NCI-H146 (cell line): ENCODE results near the gene TACC3.
A peak's percentile ranks its signal among the peaks of the same experiment; 100 is the strongest.

Source experiments
- DNase-seq: peaks from one replicate; lab custom pipeline; 2025; lab: John Stamatoyannopoulos, UW

Gene TACC3

DNA sequence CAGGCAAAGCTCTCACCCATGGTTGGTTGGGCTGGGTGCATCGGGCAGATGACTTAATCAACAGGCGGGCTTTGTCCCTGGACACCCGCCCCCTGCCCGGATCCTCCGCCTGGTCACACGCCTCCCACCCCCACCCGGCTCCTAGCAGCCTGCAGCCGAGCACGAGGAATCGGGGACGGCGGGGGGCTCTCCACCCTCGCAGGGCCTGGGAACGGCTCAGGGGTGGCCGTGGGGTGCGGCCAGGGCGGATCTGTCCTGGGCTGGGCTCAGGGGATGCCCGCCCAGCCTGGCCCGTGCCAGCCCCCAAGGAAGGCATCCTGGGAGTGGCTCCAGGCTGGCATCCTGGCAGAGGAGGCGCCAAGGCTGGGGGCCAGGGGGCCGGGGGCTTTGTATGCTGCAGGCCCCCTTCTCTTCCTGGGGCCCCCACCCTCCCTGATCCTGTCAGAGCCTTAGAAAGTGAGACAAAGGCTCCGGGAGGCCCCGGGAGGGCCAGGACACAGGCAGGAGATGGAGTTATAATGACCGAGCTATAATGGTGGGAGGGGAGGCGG, 39.3 kb downstream of the TACC3 start:
- no peak for DNase-seq

DNA sequence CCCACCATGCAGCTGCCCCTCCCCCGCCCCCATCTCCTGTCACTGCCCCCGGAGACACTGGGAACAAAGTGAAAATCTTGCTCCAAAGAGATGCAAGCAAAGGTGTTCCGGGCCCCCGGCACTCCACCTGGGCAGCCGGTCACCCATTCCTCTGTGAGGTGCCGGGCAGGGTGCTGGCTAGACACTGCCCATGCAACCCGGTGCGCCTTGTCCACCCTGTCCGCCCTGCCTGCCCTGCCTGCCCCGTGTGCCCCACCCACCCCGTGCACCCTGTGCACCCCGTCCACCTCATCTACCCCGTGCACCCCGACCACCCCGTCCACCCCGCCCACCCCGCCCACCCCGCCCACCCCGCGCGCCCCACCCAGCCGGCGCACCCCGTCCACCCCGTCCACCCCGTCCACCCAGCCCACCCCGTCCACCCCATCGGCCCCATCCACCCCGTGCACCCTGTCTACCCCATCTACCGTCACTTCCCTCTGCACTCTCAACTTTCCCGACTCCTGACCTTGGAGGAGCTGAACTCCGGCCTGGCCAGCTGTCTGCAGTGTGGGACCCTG, 39.9 kb downstream of the TACC3 start:
- no peak for DNase-seq

DNA sequence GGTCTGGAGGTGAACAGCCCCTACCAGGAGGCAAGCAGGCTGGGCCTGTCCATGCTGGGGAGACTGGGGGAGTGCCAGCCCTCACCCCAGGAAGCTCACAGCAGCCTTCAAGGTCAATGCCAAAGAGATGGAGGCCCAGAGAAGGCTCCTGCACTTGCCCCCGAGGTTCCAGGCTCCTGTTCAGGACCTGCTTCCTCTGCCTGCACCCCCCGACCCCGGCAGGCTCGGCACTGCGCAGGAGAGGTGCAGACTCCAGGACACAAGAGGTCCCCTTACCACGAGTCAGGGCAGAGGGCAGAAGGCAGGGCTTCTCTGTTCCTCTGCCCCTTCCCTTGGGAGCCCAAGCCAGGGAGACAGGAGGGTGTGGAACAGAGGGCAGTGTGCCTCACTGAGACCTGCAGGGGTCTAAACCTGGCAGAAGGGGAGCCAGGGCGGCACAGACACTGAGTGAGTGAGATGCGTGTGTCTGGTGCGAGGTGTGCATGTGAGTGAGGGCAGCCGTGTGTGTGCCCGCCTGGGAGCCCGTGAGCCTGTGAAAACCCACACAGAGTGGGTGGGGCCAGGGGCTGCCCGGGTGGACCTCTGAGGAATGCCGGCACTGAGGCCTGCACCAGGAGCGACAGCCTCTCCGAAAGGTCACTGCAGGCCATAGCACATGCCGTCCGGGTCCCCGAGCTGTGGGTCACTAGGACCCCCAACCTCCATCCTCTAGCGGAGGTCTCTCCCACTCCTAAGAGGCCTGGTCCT, 41.1 kb downstream of the TACC3 start:
- no peak for DNase-seq

DNA sequence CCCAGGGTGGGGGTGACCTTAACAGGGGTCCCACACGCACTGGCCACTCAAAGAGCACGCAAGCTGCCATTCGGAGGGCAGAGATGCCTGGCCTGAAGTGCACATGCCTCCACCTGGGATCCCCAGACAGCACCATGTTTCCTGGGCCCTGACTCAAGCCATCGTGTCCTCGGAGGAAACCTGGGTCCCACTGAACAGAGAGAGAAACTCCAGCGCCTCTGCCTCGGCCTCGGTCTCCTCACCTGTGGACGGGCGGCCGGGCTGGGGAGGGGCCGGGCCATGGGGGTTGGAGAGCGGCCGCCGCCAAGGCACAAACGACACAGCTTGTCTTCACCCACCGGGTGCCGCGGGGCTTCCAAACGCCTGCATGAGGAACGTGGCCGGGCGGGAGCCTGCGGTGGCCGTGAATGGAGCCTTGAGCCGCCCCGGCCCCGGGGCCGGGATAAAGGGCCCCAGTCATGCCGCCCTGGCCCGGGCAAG, 41.8 kb downstream of the TACC3 start:
- peak; percentile 14 for DNase-seq

DNA sequence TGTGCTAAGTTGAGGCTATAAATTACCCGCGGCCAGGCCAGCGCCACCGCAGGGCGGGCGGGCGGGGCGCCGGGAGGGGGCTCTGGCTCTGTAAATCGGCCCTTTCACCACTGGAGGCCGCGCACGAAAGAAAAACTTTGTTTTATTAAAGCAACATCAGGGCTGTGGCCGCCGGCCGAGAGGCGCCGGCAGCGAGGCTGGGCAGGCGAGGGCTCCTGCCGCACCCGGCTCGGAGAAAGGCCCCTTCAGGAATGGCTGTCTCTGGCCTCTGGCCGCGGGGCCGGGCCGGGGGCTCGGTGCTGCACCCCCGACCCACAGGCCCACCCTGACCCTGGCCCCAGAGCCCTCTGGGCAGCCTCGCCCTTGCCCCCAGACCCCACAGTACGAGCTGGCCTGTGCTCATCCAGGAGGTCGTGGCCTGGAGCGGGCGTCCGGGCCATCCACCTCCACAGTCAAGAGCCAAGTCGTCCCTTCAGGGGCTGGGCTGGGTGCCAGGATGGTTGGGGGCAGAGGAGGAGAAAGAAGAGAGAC, 42.3 kb downstream of the TACC3 start:
- no peak for DNase-seq

DNA sequence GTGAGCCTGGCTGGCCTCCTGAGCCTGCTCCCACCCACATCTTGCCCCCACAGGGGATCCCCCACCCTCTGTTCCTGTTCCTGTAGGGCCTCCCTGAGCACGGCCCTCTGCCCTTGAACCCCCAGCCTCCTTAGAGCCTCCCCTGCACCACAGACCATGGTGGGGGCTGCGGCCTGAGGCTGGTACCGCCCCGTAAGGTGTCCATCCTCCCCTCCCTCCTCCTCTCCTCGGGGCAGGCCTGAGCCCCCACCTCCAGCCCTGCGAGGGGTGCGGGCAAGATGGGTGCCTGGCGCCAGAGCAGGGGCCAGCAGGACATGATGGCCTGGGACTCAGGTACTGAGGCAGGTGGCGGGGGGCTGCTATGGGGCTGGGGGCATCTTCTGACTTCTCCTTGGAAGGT, 43.3 kb downstream of the TACC3 start:
- DNase-seq, result no peak

DNA sequence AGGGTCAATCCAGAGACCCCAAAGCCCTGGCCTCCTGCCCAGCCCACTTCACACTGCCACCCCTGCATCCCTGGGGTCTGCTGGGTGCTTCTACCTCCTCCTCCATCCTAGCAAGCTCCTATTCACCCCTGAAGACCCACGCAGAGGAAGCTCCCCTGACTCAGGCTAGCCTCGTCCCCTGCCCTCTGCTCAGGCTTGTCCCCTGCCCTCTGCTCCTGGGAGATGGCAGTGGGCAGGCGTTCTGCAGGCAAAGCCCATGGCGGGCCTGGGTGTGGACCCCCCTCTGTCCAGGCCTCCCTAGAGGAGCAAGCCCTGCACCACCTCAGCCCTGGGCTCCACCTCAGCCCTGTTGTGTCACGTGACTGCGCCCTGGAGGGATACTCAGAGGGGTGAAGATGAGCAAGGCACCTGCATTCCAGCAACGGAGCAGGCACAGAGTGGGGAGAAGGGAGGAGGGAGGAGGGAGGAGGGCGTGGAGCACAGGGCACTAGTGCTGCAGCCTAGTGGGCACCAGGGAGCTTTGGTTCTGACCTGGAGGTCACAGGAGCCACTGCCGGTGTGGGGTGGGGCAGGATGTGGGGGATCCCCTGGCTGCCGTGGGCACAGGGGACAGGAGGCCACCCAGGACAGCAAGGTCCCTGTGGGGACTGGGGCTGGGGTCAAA, 44.2 kb downstream of the TACC3 start:
- no peak for DNase-seq

DNA sequence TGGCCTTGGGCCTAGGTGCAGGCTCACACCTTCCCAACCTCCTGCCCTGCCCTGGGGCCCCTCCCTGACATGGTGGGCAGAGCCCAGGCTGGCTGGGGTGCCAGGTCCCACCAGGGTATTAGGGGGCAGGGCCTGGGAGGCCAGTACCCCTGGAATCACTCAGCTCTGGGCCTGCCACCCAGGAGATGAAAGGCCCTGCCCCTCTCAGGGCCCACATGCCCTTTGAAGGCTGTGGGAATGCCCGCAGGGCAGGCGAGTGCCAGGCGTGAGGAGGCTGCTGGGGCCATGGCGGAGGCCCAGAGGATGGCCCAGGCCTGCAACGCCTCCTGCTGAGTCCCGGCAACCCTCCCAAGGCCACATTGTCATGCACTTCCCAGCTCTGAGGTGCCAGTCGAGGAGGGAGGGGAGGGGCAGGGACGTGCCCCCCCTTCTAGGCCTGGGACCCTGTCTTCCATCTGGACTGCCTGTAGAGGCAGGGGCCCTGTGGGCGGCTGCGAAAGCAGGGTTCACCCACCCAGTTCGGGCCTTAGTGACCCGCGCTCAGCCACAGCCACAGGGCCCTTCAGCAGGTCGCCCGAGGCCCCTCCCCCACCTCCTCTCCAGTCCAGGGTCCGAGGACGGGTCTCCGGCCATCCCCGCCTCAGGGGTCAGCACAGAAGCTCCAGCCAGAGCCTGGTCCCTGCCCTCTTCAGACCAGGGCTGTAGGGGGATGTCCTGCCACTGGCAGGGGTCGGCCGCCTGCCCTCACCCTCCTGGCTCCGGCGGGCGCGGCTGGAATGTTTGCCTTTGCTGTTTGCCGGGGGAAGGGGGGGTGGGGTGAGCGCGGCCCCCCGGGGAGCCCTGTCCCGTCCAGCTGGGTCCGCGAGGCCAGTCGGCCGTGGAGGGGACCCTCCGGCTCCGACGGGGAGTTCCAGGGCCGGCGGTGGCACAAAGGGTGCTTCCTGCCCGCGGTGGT, 45.1 kb downstream of the TACC3 start:
- peak; percentile 25 for DNase-seq

DNA sequence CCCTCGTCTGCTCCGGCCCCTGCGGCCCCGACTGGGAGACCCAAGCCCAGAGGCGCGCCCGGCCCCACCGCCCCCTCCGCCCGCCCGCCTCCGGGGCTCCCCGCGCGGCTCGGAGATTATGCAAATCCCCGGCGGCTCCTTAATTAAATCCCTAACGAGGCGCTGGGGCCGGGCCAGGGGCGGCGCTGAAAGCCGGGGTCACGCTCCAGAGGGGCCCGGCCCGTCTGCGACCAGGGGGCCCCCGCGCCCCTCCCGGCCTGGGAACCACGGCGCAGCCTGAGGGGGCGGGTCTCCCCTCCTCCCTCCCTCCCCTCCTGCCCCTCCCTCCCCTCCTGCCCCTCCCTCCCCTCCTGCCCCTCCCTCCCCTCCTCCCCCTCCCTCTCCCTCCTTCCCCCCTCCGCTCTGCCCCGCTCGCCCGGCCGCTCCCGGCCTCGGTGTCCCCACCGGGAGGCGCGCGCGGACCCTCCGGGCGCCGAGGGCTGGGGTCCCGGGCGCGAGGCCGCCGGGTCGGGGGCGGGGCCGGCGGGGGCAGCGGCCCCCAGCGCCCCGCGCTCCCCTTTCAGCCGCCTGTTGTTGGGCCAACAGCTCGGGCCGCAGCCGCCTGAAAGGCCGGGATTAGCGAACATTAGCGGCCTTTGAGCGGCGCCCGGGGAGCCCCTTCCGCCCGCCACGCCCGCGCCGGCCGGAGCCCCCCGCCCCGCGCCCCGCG, 45.9 kb downstream of the TACC3 start:
- DNase-seq, result no peak

DNA sequence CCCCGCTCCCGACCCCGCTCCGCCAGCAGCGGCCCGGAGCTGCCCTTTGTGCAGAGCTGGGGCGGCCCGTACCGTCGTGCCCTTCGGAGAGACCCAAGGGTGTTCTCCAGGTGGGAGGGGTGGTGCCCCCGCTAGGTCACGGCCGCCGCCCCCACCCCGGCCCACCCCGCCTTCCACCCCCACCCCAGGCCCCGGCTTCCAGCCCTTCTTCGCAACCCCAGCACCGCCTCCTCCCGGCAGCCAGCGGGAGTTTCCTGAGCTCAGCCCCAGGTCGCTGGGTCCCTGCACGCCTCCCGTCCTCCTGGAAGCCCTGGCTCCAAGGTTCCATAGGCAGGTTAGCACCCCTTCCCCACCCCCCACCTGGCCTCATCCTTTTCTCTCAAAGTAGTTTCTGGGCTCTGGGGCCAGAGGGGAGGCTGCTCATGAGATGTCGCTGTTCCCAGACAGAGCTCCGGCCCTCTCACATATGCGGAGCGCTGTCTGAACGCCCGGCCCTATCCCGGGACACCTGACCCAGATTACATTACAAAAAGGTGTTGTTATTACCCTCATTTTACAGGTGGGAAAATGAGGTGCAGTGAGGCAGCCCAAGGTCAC, 46.5 kb downstream of the TACC3 start:
- DNase-seq, result peak; percentile 38

DNA sequence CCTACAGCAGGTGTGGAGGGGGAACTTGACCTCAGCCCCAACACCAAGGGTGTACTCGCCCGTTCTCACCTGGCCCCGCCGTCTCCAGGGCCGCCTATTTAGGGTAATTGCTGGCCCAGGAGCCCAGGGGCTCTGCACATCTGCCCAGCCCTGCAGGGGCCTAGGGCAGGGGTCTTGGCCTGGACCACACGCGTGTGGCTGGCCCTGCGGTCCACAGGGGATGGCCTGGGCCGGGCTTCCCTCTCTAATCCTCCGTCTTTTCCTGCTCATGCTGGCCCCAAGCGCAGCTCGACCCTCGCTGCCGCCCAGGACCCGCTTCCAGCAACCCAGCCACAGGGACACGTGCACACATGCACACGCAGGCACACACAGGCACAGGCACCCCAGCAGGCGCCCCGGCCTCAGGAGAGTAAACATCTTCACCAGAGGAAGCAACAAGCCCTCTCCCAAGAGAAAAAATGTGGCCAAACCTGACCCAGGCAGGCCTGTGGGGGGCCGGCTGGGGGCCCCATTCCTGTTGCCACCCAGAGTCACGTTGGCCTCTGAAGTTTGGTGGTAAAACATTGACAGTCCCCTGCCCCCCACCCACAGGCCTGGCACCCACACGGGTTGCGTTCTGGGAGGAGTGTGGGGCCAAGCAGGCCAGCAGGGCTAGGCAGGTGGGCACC, 47.2 kb downstream of the TACC3 start:
- no peak for DNase-seq

DNA sequence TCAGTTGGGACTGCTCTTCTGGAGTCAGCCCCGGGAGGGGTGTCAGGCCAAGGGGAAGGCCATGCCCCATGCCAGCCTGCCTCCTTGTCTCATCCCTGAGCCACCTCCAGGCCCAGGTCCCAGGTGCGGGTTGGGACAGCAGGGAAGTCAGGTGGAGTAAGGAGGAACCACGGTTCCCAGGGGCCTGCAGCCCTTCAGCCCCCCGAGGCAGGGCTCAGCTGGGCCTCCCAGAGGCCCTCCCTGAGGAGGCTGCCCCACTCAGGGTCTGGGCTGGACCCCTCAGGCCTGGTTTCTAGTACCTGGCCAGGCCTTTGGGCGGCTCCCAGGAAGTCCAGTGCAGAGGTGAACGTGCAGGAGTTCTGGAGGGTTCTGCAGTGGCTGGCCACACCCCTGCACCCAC, 48.4 kb downstream of the TACC3 start:
- no peak for DNase-seq

DNA sequence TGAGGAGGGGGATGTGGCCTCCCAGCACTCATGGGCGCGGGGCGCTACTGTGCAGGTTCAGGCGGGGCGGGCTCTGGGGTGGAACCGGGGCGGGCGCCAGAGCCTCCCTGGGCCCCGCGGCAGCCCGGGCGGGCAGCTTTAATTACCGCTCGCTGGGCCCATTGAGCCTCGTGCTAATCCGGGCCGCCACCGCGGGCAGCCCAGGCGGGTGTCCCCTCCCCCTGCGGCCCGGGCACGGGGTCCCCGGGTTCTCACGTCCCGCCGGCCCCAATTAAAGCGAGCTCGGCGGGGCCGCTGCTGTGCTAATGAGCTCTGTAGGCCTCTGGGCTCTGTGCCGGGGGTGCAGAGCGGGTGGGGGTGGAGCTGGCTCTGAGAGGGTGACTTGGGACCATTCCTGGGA, 48.9 kb downstream of the TACC3 start:
- no peak for DNase-seq

DNA sequence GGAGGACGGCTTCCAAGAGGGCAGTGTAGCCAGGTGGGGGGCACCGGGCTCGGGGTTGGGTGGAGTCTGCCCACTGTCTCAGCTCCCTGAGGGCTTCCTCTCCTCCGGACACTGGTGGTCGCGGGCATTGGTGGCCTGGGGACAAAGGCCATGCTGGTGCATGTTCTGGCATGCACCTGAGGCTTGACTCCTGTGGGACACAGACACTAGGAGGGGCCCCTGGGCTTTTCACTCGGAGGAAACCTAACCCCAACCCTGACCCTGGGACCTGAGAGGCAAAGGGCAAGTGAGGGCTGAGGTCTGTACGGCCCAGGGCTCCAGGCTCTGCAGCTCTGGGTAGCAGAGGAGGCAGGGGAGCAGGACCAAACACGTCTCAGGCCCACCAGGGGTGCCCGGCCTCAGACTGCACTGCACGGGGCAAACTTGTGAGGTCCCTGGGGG, 49.5 kb downstream of the TACC3 start:
- no peak for DNase-seq

DNA sequence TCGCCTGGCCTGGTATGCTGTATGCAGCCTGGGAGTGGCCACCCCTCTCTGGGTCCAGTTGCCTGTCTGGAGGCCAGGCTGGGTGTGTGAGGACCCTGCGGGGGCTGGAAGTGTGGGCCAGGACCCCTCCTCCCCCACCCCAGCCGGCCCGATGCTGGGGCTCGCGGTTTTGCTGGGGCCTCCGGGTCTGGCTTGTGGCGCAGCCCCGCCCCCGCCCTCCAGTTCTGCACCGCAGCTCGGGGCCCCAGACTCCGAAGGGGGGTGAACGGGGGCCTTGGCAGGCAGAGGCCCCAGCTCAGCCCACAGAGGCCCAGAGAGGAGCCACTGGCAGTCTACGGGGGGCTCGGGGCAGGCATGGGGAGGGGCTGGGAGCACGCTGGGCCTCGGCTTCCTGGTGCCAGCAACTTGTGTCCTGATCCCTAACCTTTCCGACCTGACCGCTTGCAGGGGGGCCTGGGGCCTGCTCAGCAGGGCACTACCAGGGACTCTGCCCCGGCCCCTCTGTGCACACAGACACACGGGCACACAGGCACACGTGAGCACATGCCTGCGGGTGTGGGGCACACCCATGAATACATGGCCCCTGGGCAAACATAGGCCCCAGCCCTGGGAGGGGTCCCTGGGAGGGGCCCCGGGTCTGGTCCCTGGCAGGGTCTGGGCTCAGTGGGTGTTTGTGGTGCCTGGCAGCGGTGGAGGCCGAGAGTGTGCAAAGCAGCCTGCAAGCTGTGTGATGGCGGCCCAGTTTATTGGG, 50.4 kb downstream of the TACC3 start:
- no peak for DNase-seq

DNA sequence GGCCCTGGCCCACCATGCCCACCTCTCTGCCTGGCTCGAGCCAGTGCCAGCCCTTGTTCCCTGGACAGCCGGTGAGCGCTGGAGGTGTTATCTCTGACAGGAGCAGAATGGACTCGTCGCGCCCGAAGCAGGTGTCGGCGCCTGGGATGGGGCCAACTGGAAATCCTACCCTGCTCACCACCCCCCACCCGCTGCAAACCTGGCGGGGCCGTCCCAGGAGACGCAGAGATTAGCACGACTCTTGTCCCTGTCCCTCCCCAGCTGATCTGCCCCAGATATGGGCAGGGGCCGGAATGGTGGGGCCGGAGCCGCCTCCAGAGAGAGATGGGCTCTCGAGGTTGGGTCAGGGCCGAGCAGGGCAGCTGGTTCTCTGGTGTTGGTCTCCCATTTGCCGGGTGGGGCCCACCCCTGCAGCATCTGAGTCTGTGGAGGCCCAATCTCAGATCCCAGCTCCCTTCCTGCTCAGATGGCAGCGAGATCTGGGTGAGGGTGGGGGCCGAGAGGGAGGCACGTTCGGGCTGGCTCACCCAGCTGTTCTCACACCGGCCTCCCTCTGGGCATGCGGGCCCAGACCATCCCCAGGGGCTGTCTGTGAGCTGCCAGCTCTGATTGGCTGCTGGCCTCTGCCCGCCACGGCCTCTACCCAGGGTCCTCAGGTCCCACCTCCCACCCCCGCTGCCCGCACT, 51.7 kb downstream of the TACC3 start:
- DNase-seq, result no peak

DNA sequence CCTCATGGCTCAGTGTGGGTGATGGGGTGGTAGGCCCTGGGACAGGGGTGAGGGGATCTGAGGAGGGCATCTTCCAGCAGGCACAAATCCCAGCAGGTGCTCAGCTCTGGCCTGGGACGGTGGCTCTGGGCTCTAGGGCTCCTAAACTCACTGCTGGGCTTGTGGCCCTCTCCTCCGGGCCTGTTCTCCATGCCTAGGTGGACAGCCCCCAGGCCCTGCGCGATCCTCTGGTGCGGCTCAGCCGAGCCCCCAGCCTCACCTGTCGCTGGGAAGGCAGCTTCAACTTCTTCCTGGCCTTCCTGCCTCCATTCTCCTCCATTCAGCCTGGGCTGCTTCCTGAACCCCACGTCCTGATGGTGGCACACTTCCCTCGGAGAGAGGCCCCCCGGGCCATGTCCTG, 52.4 kb downstream of the TACC3 start:
- DNase-seq, result no peak

DNA sequence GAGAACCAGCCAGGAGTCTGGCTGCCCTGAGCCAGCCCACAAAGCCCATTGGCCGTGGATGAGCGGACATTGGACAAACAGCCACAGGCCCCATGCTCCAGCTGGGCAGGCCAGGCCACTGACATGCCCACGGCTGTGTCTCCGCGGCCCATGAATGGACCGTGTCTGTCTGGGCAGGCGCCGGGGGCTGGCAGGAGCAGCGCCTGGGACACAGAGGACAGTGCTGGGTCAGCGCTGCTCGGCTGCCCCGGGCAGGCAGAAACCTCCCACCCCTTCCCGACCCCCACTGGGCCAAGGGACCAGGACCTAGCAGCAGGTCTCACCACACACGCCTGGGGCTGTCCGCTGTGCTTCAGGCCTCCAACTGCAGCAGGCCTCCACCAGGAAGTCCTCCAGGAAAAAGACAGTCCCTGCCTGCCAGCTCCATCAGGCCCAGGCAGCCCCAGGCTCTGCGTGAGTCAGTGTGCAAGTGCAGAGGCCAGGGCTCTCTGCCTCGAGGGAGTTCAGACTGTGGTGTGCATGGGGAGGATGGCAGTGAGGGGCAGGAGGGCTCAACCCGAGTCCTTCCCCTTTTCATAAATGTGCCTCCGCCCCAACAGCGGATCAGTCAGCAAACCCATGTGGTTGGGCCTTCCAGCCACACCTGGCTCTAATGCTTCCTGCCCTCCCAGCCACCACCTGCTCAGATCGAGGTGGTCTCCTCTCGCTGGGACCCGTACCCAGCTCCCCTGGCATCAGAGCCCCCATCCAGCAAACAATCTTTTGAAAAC, 54.6 kb downstream of the TACC3 start:
- no peak for DNase-seq
